ENCODE results near the gene CD151. TPM values are rescaled to one million over a fixed set of nuclear protein-coding genes. Genes with fewer than 3 reads are reported as not detected.

CD151 gene
- total RNA-seq, 4 donors from 2014 or later, result 102 to 277 (median 237) TPM

DNA sequence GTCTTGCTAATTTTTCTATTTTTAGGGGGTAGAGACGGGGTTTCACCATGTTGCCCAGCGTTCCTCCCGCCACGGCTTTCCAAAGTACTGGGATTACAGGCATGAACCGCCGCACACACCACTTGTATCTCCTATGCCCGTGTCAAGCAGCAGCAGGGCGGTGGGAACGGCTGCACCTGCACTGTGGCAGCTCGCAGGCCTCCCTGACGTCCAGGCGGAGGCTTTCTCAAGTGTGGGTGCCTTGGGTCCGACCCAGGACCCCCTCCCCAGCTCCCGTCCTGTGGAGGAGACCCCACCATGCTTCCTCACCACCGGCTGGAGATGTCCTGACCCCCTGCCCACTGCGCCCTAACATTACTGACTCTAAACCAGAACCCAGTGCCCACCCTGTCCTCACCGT lies 35.6 kb downstream of the CD151 start:
- Histone ChIP-seq H3K4me1 (no peaks in the 10 kb centered on the region), H3K27ac (no peak overlapping the region), H3K27me3 (no peaks in the 10 kb centered on the region), H3K4me3 (no peak overlapping the region), H3K9me3 (no peaks in the 10 kb centered on the region), H3K36me3 (no peaks in the 10 kb centered on the region)
- TF ChIP-seq, protein P1, sequence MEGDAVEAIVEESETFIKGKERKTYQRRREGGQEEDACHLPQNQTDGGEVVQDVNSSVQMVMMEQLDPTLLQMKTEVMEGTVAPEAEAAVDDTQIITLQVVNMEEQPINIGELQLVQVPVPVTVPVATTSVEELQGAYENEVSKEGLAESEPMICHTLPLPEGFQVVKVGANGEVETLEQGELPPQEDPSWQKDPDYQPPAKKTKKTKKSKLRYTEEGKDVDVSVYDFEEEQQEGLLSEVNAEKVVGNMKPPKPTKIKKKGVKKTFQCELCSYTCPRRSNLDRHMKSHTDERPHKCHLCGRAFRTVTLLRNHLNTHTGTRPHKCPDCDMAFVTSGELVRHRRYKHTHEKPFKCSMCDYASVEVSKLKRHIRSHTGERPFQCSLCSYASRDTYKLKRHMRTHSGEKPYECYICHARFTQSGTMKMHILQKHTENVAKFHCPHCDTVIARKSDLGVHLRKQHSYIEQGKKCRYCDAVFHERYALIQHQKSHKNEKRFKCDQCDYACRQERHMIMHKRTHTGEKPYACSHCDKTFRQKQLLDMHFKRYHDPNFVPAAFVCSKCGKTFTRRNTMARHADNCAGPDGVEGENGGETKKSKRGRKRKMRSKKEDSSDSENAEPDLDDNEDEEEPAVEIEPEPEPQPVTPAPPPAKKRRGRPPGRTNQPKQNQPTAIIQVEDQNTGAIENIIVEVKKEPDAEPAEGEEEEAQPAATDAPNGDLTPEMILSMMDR (IDR thresholded peaks at IDR 0.05), result no peak
- no peak for TF ChIP-seq POLR2A (IDR thresholded peaks at IDR 0.05)
- DNase-seq, result no peak

DNA sequence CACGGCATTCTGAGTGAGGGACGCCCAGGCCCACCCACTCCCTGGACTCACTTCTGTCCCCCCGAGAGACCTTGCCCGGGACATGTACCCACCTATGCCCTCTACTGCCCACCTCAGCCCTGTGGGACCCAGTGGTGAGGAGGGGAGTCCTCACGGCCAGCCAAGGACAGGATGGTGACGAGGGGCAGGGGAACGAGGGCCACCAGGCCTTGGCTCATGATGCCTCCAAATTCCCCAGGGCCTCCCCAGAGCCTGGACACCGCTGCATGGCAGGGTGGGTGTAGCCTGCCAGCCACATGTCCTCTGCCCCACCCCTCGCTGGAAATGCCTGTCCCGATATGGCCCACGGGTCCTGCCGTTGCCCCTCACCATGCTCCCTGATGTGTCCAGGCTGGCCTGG lies 36.0 kb downstream of the CD151 start:
- TF ChIP-seq, protein P1 (IDR thresholded peaks at IDR 0.05), result no peak
- TF ChIP-seq POLR2A (IDR thresholded peaks at IDR 0.05), result no peak
- no peak for DNase-seq
- Histone ChIP-seq H3K27me3 (no peaks in the 10 kb centered on the region), H3K36me3 (no peaks in the 10 kb centered on the region), H3K27ac (no peak overlapping the region), H3K9me3 (no peaks in the 10 kb centered on the region), H3K4me3 (no peak overlapping the region), H3K4me1 (no peaks in the 10 kb centered on the region)

DNA sequence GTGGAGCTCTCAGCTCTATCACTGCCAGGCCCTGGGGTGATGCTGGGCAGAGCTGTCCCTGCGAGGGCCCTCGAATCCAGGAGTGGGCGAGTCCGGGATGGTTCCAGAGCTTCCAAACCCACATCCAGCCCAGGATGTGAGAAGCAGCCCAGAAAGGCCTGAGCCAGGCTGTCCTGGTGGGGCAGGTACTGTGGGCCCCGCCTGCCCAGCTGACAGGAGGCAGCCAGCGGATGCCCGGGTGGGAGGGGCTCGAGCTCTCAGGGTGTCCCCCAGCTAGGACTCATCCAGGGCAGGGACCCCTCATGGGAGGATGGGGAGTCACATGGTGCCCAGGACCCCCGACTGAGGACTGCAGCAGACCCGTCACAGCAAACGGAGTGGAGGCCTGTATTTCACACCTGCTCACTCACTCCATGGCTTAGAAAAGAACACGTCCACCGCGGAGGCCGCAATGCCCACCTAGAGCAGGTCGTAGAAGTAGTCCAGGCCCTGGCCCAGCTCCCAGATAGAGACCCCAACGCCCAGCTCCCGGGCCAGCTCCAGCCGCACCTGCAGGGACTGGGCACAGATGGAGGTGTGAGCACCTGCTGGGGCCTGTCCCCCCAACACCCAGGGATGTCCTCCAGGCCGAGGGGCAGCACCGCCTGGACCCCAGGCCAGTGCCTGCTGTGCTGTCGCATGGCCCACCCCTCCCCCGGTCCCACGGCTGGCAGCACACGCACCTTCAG lies 36.8 kb downstream of the CD151 start:
- TF ChIP-seq, protein P1 (IDR thresholded peaks at IDR 0.05), result no peak

DNA sequence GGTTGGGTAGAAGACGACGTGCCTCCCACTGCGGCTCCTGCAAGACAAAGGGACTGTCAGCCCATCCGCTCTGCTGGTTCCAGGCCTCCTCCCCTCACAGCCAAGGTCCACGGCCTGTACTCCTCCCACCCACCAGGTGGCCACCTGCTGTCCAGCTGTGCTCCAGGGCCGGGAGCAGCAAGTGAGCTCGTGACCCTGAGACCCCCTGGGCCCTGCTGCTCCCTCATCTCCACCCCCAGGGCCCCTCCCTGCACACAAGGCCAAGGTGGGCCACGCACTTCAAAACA lies 37.3 kb downstream of the CD151 start:
- Histone ChIP-seq H3K27ac (no peak overlapping the region), H3K4me3 (no peak overlapping the region), H3K9me3 (no peaks in the 10 kb centered on the region), H3K36me3 (no peaks in the 10 kb centered on the region), H3K4me1 (no peaks in the 10 kb centered on the region), H3K27me3 (no peaks in the 10 kb centered on the region)
- no peak for DNase-seq
- TF ChIP-seq, protein P1 (IDR thresholded peaks at IDR 0.05), result no peak
- no peak for TF ChIP-seq POLR2A (IDR thresholded peaks at IDR 0.05)

More for the DNA sequence above, 36.8 kb downstream of the CD151 start:
- Histone ChIP-seq H3K9me3 (no peaks in the 10 kb centered on the region), H3K27me3 (no peaks in the 10 kb centered on the region), H3K4me1 (no peaks in the 10 kb centered on the region), H3K27ac (no peak overlapping the region), H3K36me3 (no peaks in the 10 kb centered on the region), H3K4me3 (no peak overlapping the region)
- no peak for DNase-seq

DNA sequence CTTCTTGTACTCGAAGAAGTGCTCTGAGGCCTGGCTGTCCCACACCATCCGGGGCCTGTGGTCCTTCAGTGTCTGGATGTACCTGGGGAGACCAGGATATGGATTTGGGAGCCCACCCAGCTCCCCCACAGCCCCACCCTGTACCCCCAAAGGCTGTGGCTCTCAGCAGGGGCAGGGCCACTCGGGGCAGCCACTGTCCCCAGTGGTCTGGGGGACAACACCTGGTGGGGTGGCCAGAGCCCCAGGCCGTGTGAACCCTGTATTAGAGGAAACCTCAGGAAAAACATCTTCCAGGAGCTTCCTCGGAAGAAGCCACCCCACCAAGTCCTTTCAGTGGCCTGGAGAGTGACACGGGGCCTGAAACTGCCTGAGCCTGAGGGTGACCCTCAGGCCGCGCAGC lies 37.7 kb downstream of the CD151 start:
- no peaks in the 10 kb centered on the region for H3K4me1 ChIP-seq
- TF ChIP-seq, protein P1 (IDR thresholded peaks at IDR 0.05), result no peak
- no peak for TF ChIP-seq POLR2A (IDR thresholded peaks at IDR 0.05)
- H3K4me3 ChIP-seq, result no peak overlapping the region
- no peaks in the 10 kb centered on the region for H3K27me3 ChIP-seq
- H3K9me3 ChIP-seq, result no peaks in the 10 kb centered on the region
- H3K27ac ChIP-seq, result no peak overlapping the region
- no peak for DNase-seq
- no peaks in the 10 kb centered on the region for H3K36me3 ChIP-seq

DNA sequence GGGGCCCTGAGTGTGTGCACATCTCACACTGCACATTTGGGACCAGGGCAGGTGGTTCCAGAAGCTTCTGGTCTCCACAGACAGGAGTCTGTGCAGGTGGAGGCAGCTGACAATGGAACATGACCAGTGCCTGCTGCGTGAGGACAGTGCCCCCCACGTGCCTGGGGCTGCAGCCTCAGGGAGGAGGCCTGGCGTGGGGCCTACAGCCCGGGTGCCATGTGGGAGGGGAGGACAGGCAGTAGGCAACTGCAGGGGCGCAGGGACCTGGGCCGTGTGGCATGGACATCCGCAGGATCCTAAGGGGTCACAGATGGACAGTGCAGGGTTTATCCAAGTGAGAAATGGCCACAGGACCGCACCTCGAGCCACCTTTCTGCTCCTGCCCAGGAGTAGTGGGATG lies 38.7 kb downstream of the CD151 start:
- TF ChIP-seq POLR2A (IDR thresholded peaks at IDR 0.05), result no peak
- TF ChIP-seq, protein P1 (IDR thresholded peaks at IDR 0.05), result no peak
- DNase-seq, result no peak
- Histone ChIP-seq H3K27ac (no peak overlapping the region), H3K36me3 (no peaks in the 10 kb centered on the region), H3K4me1 (no peaks in the 10 kb centered on the region), H3K4me3 (no peak overlapping the region), H3K9me3 (no peaks in the 10 kb centered on the region), H3K27me3 (no peaks in the 10 kb centered on the region)
